PC-3 (cell line): ENCODE data around the gene TEC.

Experiments
- EZH2 ChIP-seq: fragments of 300-600 bp; sonication (generic); IDR thresholded peaks from one replicate; pipeline ENCODE4 v1.6.1; 2017; ENCODE audit warnings: antibody characterized with exemption, mild to moderate bottlenecking, low read length; ENCODE audit not compliant: unreplicated experiment
- TF ChIP-seq, protein P1 (sequence below): fragments of 300-600 bp; sonication (generic); conservative IDR thresholded peaks from 2 replicates; pipeline ENCODE4 v1.5.1; 2017; ENCODE audit warnings: antibody characterized with exemption, low read depth, mild to moderate bottlenecking, low read length

DNA sequence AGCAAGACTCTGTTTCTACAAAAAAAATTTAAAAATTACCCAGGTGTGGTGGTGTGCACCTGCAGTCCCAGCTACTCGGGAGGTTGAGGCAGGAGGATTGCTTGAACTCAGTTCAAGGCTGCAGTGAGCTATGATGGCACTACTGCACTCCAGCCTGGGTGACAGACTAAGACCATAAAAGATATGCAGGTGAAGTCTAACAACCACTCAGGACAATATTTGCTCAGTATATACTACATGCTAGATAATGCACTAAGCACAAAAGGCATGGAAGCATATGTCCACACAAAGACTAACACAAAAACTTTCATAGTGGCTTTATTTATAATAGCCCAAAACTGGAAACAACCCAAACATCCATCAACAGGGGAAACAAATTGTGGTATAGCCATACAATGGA is 77.9 kb downstream of the TEC start:
- no peak for TF ChIP-seq EZH2
- TF ChIP-seq, protein P1, sequence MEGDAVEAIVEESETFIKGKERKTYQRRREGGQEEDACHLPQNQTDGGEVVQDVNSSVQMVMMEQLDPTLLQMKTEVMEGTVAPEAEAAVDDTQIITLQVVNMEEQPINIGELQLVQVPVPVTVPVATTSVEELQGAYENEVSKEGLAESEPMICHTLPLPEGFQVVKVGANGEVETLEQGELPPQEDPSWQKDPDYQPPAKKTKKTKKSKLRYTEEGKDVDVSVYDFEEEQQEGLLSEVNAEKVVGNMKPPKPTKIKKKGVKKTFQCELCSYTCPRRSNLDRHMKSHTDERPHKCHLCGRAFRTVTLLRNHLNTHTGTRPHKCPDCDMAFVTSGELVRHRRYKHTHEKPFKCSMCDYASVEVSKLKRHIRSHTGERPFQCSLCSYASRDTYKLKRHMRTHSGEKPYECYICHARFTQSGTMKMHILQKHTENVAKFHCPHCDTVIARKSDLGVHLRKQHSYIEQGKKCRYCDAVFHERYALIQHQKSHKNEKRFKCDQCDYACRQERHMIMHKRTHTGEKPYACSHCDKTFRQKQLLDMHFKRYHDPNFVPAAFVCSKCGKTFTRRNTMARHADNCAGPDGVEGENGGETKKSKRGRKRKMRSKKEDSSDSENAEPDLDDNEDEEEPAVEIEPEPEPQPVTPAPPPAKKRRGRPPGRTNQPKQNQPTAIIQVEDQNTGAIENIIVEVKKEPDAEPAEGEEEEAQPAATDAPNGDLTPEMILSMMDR, result no peak
